HepG2 (cell line): ENCODE results near the gene NKX1-1. TPM values are rescaled to one million over a fixed set of nuclear protein-coding genes. Genes with fewer than 3 reads are reported as not detected.

Experiments used
- ATAC-seq: fragments of 200-7000 bp; cut with Tn5 transposase; 3 replicates; pipeline ENCODE4 v1.9.1; 2020; ENCODE audit warnings: mild to moderate bottlenecking, moderate library complexity
- BruUV-seq: library from RNA; stranded (reverse); fragments of 400-500 nt; replicated peaks from 2 replicates; lab custom pipeline; 2021; lab: Mats Ljungman, UMichigan
- CTCF ChIA-PET: fragments of 300-600 bp; formaldehyde crosslinking; extraction: SDS; loops from one replicate; lab custom pipeline; 2021; ENCODE audit warnings: low total read pairs, inconsistent platforms, low intra/inter-chr PET ratio; lab: Yijun Ruan, JAX
- POLR2A ChIA-PET: fragments of 350-600 bp; sonication (Branson Sonifier 250); formaldehyde crosslinking; loops from one replicate; lab custom pipeline; 2020; ENCODE audit warnings: antibody characterized with exemption, inconsistent platforms; lab: Yijun Ruan, JAX
- DNase-seq: peaks from one replicate; pipeline ENCODE4 v3.0.0-alpha.2; 2015; ENCODE audit warnings: low spot score
- FAIRE-seq: peaks from 3 replicates; lab custom pipeline; 2011; peaks lifted over from hg19 to GRCh38; lab: Jason Lieb, UNC
- H2AFZ ChIP-seq: one replicate; pipeline ENCODE4 v1.6.1; 2011; ENCODE audit warnings: low read length, inconsistent platforms
- H3K27ac ChIP-seq: fragments of 300-600 bp; 3 replicates; pipeline ENCODE4 v1.8.0; 2011; ENCODE audit warnings: mixed run types, mild to moderate bottlenecking, mixed read lengths, low read length, inconsistent platforms; ENCODE audit not compliant: insufficient read depth; ENCODE audit errors: extremely low read length
- H3K27me3 ChIP-seq, 2 experiments: fragments of 200-600 bp in 1 of 2; 2 replicates in 1 of 2; 3 replicates in 1 of 2; pipeline versions ENCODE4 v1.6.0 to v1.8.0; 2011; ENCODE audit warnings: low read length in 2 of 2, mild to moderate bottlenecking in 2 of 2, moderate library complexity in 2 of 2, inconsistent platforms in 1 of 2; ENCODE audit not compliant: insufficient read depth in 2 of 2, control insufficient read depth in 1 of 2
- H3K36me3 ChIP-seq, 2 experiments: fragments of 200-600 bp in 1 of 2; replicated peaks in 1 of 2; 2 replicates in 1 of 2; 3 replicates in 1 of 2; pipeline versions ENCODE4 v1.5.1 to v1.8.0; 2011; ENCODE audit warnings: low read length in 2 of 2, inconsistent platforms in 1 of 2; ENCODE audit not compliant: insufficient read depth in 2 of 2, control insufficient read depth in 1 of 2
- H3K4me1 ChIP-seq: 2 replicates; pipeline ENCODE4 v1.5.1; 2012; ENCODE audit warnings: low read length, inconsistent platforms; ENCODE audit not compliant: insufficient read depth
- H3K4me2 ChIP-seq: 2 replicates; pipeline ENCODE4 v1.6.0; 2011; ENCODE audit warnings: low read depth, low read length, inconsistent platforms
- H3K4me3 ChIP-seq, 3 experiments: fragments of 200-600 bp in 1 of 3; sonication (generic), shearing (Covaris generic) in 1 of 3; replicated peaks in 1 of 3; 2 replicates each; pipeline ENCODE4 v1.5.1; 2011 to 2016; ENCODE audit warnings: low read length in 3 of 3, inconsistent platforms in 2 of 3, low read depth in 2 of 3, mild to moderate bottlenecking in 2 of 3, control low read depth in 1 of 3, mixed read lengths in 1 of 3; ENCODE audit not compliant: insufficient read depth in 1 of 3
- H3K79me2 ChIP-seq: one replicate; pipeline ENCODE4 v1.6.1; 2011; ENCODE audit warnings: low read length, inconsistent platforms; ENCODE audit not compliant: insufficient read depth
- H3K9ac ChIP-seq: 2 replicates; pipeline ENCODE4 v1.6.0; 2011; ENCODE audit warnings: mild to moderate bottlenecking, low read depth, low read length, inconsistent platforms; ENCODE audit not compliant: insufficient read depth
- H3K9me3 ChIP-seq: 2 replicates; pipeline ENCODE4 v1.5.1; 2012; ENCODE audit warnings: mild to moderate bottlenecking, low read length
- H4K20me1 ChIP-seq: 2 replicates; pipeline ENCODE4 v1.6.0; 2011; ENCODE audit warnings: inconsistent platforms, mild to moderate bottlenecking, low read length, moderate library complexity; ENCODE audit not compliant: insufficient read depth
- KAT7 ChIP-seq: IDR thresholded peaks from 2 replicates; pipeline ENCODE4 v1.6.1; 2018; ENCODE audit warnings: borderline replicate concordance, missing compliant biosample characterization
- KLF12 ChIP-seq: sonication (generic); formaldehyde crosslinking; IDR thresholded peaks from 2 replicates; pipeline ENCODE4 v1.4.0; 2020; ENCODE audit warnings: missing genetic modification reagents, borderline replicate concordance
- KMT2A ChIP-seq: sonication (generic); formaldehyde crosslinking; IDR thresholded peaks from 2 replicates; pipeline ENCODE4 v1.4.0; 2020; ENCODE audit warnings: missing genetic modification reagents
- PAWR ChIP-seq: sonication (generic); formaldehyde crosslinking; IDR thresholded peaks from 2 replicates; pipeline ENCODE4 v1.4.0; 2020; ENCODE audit warnings: missing genetic modification reagents, mild to moderate bottlenecking, borderline replicate concordance
- RFX5 ChIP-seq: IDR thresholded peaks from 2 replicates; pipeline ENCODE4 v1.6.1; 2011; ENCODE audit warnings: low read depth, low read length, improper control_type of control experiment
- TOE1 ChIP-seq: sonication (generic); formaldehyde crosslinking; IDR thresholded peaks from 2 replicates; pipeline ENCODE4 v1.4.0; 2020; ENCODE audit warnings: mild to moderate bottlenecking, missing genetic modification reagents
- ZBTB7A ChIP-seq: sonication (generic); formaldehyde crosslinking; IDR thresholded peaks from 2 replicates; pipeline ENCODE4 v1.8.0; 2022; ENCODE audit warnings: mild to moderate bottlenecking, missing genetic modification reagents
- ZNF569 ChIP-seq: sonication (generic); formaldehyde crosslinking; IDR thresholded peaks from 2 replicates; pipeline ENCODE4 v1.5.0; 2020; ENCODE audit warnings: mild to moderate bottlenecking, missing genetic modification reagents, moderate library complexity, borderline replicate concordance
- ZNF572 ChIP-seq: sonication (generic); formaldehyde crosslinking; IDR thresholded peaks from 2 replicates; pipeline ENCODE4 v1.5.1; 2020; ENCODE audit warnings: mild to moderate bottlenecking, missing genetic modification reagents
- WGBS: methylation state at CpG from one replicate; pipeline ENCODE4 v1.1.6; 2017; ENCODE audit warnings: low lambda C conversion rate; 5-methylcytosine and 5-hydroxymethylcytosine counted together
- in situ Hi-C: cut with HindIII; loops from 2 replicates; pipeline ENCODE4 v1.10.0; 2017; ENCODE audit warnings: low pct_unique_long_range_greater_than_20kb; ENCODE audit not compliant: extremely low pct_ligation_motif_present
- intact Hi-C: fragments of 100-400 bp; cut with micrococcal nuclease; formaldehyde crosslinking; loops from one replicate; pipeline ENCODE4 v1.10.0; 2022; ENCODE audit not compliant: unreplicated experiment
- polyA plus RNA-seq, 8 experiments: library from polyadenylated mRNA; depleted of rRNA in 3 of 8; stranded (reverse) in 7 of 8; unstranded in 1 of 8; fragments of >200 nt; fragmentation: Illumina TruSeq in 4 of 8; extraction: Trizol in 4 of 8; gene quantifications; 2 replicates each; pipeline versions ENCODE4 v1.2.1 to v1.2.3, GENCODE V29; 2011 to 2016; ENCODE audit warnings: low read depth in 4 of 8, missing spikeins in 1 of 8, mixed read lengths in 1 of 8; ENCODE audit not compliant: insufficient read depth in 1 of 8
- total RNA-seq, 5 experiments: library from RNA; depleted of rRNA; stranded (reverse); fragments of >200 nt; fragmentation: Illumina TruSeq; extraction: Trizol; gene quantifications; 2 replicates each; pipeline ENCODE4 v1.2.3, GENCODE V29; 2016; ENCODE audit warnings: low read depth in 1 of 5
- TF ChIP-seq, protein P1 (sequence below): sonication (generic); formaldehyde crosslinking; IDR thresholded peaks from 2 replicates; pipeline ENCODE4; 2020; ENCODE audit warnings: missing genetic modification reagents, mild to moderate bottlenecking, borderline replicate concordance

The NKX1-1 gene
- total and polyA plus RNA-seq, 2 of the 13 experiments (the other 11 are each of a cell fraction or from before 2014, with no cell fraction given), result not detected

DNA sequence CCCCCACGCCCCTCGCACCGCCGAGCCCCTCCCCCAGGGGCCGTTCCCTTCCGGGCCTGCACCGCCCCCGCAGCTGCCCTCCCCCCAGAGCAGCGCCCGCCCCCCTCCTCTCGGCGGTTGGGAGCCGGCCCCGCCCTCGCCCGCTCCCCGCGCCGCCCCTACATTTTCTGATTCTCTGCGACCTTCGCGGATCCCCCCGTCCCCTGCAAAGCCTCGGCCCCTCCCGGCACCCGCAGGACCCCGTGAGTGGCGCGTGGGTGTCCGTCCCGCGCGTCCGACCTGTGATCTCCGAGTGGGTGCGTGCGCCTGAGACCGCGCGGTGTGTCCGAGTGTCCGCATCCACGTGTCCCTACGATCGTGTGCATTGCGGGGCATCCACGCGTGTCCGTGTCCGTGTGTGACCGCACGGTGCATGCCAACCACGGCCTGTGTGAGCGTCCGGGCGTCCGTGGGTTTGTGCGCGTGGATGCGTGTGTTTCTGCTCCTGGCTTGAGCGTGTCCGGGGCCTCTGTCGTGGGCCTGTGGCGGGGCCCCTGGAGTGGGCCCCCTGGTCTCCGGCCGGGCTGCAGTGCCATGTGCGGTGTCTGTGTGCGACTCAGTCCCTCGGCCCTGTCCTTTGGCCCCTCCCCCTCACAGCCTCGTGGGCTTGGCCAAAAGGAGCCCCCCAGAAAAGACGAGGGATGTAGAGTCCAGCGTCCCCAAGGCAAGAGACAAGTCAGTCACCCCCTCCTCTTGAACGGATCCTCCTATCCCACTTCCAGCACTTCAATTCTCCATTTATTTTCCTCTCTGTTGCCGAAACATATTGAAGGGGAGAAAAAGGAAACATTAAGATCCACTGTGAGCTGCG, 8.8 kb upstream of the NKX1-1 start (continued):
- TF ChIP-seq, protein P1, sequence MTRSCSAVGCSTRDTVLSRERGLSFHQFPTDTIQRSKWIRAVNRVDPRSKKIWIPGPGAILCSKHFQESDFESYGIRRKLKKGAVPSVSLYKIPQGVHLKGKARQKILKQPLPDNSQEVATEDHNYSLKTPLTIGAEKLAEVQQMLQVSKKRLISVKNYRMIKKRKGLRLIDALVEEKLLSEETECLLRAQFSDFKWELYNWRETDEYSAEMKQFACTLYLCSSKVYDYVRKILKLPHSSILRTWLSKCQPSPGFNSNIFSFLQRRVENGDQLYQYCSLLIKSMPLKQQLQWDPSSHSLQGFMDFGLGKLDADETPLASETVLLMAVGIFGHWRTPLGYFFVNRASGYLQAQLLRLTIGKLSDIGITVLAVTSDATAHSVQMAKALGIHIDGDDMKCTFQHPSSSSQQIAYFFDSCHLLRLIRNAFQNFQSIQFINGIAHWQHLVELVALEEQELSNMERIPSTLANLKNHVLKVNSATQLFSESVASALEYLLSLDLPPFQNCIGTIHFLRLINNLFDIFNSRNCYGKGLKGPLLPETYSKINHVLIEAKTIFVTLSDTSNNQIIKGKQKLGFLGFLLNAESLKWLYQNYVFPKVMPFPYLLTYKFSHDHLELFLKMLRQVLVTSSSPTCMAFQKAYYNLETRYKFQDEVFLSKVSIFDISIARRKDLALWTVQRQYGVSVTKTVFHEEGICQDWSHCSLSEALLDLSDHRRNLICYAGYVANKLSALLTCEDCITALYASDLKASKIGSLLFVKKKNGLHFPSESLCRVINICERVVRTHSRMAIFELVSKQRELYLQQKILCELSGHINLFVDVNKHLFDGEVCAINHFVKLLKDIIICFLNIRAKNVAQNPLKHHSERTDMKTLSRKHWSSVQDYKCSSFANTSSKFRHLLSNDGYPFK (CRISPR knock-in tag), result no peak
- no peak for TF ChIP-seq KLF12 (CRISPR knock-in tag)

DNA sequence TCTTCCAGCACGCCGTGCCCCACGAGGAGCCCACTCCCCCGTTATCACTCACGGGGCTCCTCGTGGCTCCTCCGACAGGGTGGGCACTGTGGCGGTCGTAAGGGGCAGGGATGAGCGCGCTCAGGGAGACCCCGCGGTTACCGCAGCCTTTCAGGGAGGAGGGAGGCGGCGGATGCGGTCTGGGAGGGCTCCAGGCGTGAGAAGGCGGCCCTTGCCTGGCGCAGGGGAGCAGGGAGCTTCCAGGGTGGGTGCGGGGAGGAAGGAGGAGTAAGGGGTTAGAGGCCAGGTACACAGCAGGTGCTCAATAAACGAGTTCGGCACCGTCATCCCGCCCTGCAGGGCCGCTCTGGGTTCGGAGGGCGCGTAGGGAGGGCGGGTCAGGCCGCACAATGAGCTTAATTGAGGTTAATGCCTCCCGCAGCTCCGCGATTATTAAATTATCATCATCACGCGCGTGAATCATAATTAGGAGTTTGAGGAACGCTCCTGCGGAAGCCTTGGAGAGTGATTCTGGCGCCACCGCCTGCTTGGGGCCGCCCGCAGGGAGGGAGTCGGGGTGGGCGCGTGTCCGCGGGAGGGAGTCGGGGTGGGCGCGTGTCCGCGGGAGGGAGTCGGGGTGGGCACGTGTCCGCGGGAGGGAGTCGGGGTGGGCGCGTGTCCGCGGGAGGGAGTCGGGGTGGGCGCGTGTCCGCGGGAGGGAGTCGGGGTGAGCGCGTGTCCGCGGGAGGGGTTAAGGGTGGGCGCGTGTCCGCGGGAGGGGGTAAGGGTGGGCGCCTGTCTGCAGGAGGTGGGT, 7.6 kb upstream of the NKX1-1 start:
- H4K20me1 ChIP-seq, result no peaks in the 10 kb centered on the region
- no peaks in the 10 kb centered on the region for H3K36me3 ChIP-seq
- DNase-seq, result no peak
- no peak overlapping the region for H3K4me3 ChIP-seq
- no peak overlapping the region for H3K4me2 ChIP-seq
- peaks cover 0 to 26% of the 10 kb centered on the region in 2 experiments for H3K27me3 ChIP-seq
- TF ChIP-seq KAT7 (no peak), PAWR (CRISPR knock-in tag) (no peak), RFX5 (no peak), ZNF569 (CRISPR knock-in tag) (no peak), TOE1 (CRISPR knock-in tag) (no peak), KMT2A (CRISPR knock-in tag) (no peak), ZBTB7A (CRISPR knock-in tag) (no peak), ZNF572 (no peak)
- POLR2A ChIA-PET, result no interaction called here
- CTCF ChIA-PET, result no interaction called here
- no peak overlapping the region for H3K9ac ChIP-seq
- H3K27ac ChIP-seq, result no peak overlapping the region
- intact Hi-C loops, result no loop called here
- no peak for ATAC-seq
- BruUV-seq, result no TSS peak
- no peaks in the 10 kb centered on the region for H3K4me1 ChIP-seq
- no peaks in the 10 kb centered on the region for H3K9me3 ChIP-seq
- FAIRE-seq, result no peak
- 81% methylated on average over 75 of the region's 77 CpGs for WGBS
- no peak overlapping the region for H2AFZ ChIP-seq
- in situ Hi-C loops, result no loop called here
- no peaks in the 10 kb centered on the region for H3K79me2 ChIP-seq
